ENCODE results near the gene CD3E. TPM values are rescaled to one million over a fixed set of nuclear protein-coding genes. Genes with fewer than 3 reads are reported as not detected.

CD3E gene
- total RNA-seq, 1 donor from 2014 or later: not detected

- H3K27ac ChIP-seq: no peak overlapping the region
- no peaks in the 10 kb centered on the region for H4K20me1 ChIP-seq (ENCODE audit: low read depth)
- no peak overlapping the region for H3K9ac ChIP-seq
- H3K79me2 ChIP-seq (ENCODE audit: low read depth): no peaks in the 10 kb centered on the region
- no peaks in the 10 kb centered on the region for H3K9me3 Mint-ChIP-seq
- no peak overlapping the region for H2AFZ ChIP-seq (replicated peaks)
- no peak overlapping the region for H3K4me3 ChIP-seq
- no peaks in the 10 kb centered on the region for H3K36me3 Mint-ChIP-seq
- H3K27me3 Mint-ChIP-seq (ENCODE audit: insufficient read depth, low read depth): peaks cover 4% of the 10 kb centered on the region
- no peaks in the 10 kb centered on the region for H3F3A ChIP-seq (ENCODE audit: low read depth)
- H3K4me2 ChIP-seq: no peak overlapping the region
- H3K27me3 ChIP-seq: peaks cover 15% of the 10 kb centered on the region
- no peaks in the 10 kb centered on the region for H3K4me1 ChIP-seq
- no peak overlapping the region for H3K4me3 Mint-ChIP-seq
- H3K4me1 Mint-ChIP-seq: no peaks in the 10 kb centered on the region
- TF ChIP-seq EZH2 (IDR thresholded peaks at IDR 0.05): no peak
- TF ChIP-seq EZH2phosphoT487 (IDR thresholded peaks at IDR 0.05): no peak
- no peak for TF ChIP-seq CTCF (IDR thresholded peaks at IDR 0.05)
- H3K36me3 ChIP-seq: no peaks in the 10 kb centered on the region
- no peaks in the 10 kb centered on the region for H3K9me3 ChIP-seq (ENCODE audit: low read depth)
- no peak for DNase-seq (ENCODE audit: low spot score)
- no peak overlapping the region for H3K27ac Mint-ChIP-seq
Observed at GRCh38 chr11:118276422-118276821, 28.1 kb upstream of the CD3E start.

GRCh38 chr11:118277312-118277711 is 27.2 kb upstream of the CD3E start:
- Histone ChIP-seq H3K27me3 (peaks cover 15% of the 10 kb centered on the region), H3K27ac (no peak overlapping the region), H3K36me3 (no peaks in the 10 kb centered on the region), H3K4me1 (no peaks in the 10 kb centered on the region), H3K9ac (no peak overlapping the region), H3K4me2 (no peak overlapping the region), H3F3A (ENCODE audit: low read depth) (no peaks in the 10 kb centered on the region), H3K9me3 (ENCODE audit: low read depth) (no peaks in the 10 kb centered on the region), H3K79me2 (ENCODE audit: low read depth) (no peaks in the 10 kb centered on the region), H2AFZ (replicated peaks) (no peak overlapping the region), H4K20me1 (ENCODE audit: low read depth) (no peaks in the 10 kb centered on the region), H3K4me3 (no peak overlapping the region)
- Mint-ChIP-seq H3K4me1 (no peaks in the 10 kb centered on the region), H3K9me3 (no peaks in the 10 kb centered on the region), H3K27me3 (ENCODE audit: insufficient read depth, low read depth) (peaks cover 4% of the 10 kb centered on the region), H3K27ac (no peak overlapping the region), H3K36me3 (no peaks in the 10 kb centered on the region), H3K4me3 (no peak overlapping the region)
- no peak for DNase-seq (ENCODE audit: low spot score)
- TF ChIP-seq EZH2phosphoT487 (IDR thresholded peaks at IDR 0.05) (no peak), CTCF (IDR thresholded peaks at IDR 0.05) (no peak), EZH2 (IDR thresholded peaks at IDR 0.05) (no peak)

- H3K27ac Mint-ChIP-seq: no peak overlapping the region
- Histone ChIP-seq H3K4me3 (no peak overlapping the region), H3K27me3 (peaks cover 4% of the 10 kb centered on the region), H3K4me1 (no peaks in the 10 kb centered on the region), H3K27ac (no peak overlapping the region), H3K9me3 (ENCODE audit: low read depth) (no peaks in the 10 kb centered on the region), H3K36me3 (no peaks in the 10 kb centered on the region), H3K9ac (no peak overlapping the region), H4K20me1 (ENCODE audit: low read depth) (no peaks in the 10 kb centered on the region), H3K79me2 (ENCODE audit: low read depth) (no peaks in the 10 kb centered on the region), H3K4me2 (no peak overlapping the region), H2AFZ (replicated peaks) (no peak overlapping the region), H3F3A (ENCODE audit: low read depth) (no peaks in the 10 kb centered on the region)
- H3K27me3 Mint-ChIP-seq (ENCODE audit: insufficient read depth, low read depth): peaks cover 3% of the 10 kb centered on the region
- no peak for DNase-seq (ENCODE audit: low spot score)
- H3K9me3 Mint-ChIP-seq: no peaks in the 10 kb centered on the region
- no peaks in the 10 kb centered on the region for H3K4me1 Mint-ChIP-seq
- no peaks in the 10 kb centered on the region for H3K36me3 Mint-ChIP-seq
- no peak overlapping the region for H3K4me3 Mint-ChIP-seq
- TF ChIP-seq EZH2phosphoT487 (IDR thresholded peaks at IDR 0.05) (no peak), CTCF (IDR thresholded peaks at IDR 0.05) (no peak), EZH2 (IDR thresholded peaks at IDR 0.05) (no peak)
Observed at GRCh38 chr11:118281284-118281683, 23.2 kb upstream of the CD3E start.

All from neural progenitor cell (in vitro differentiated cells).